Fibroblast of the aortic adventitia (primary cell): ENCODE measurements around the gene AMDHD2. TPM values are rescaled to one million over a fixed set of nuclear protein-coding genes. Genes with fewer than 3 reads are reported as not detected.
A peak's percentile ranks its signal among the peaks of the same experiment; 100 is the strongest.
"Not testable (repeated sequence)": the region's sequence is repeated elsewhere in the genome, so short reads cannot be mapped to it uniquely, and the experiment has no call there.

Experiments
- DNase-seq: peaks from one replicate; pipeline ENCODE4 v3.0.0-alpha.2; 2010; ENCODE audit warnings: low read depth
- H3K4me3 ChIP-seq: 2 replicates; pipeline ENCODE4 v1.5.1; 2011; ENCODE audit warnings: low read depth, mild to moderate bottlenecking, control low read depth, low read length, moderate library complexity
- total RNA-seq: library from RNA; depleted of rRNA; stranded (reverse); fragments of >200 nt; gene quantifications from 2 replicates; pipeline ENCODE4 v1.2.3, GENCODE V29; 2012; ENCODE audit warnings: low replicate concordance
- TF ChIP-seq, protein P1 (sequence below): IDR thresholded peaks from 2 replicates; pipeline ENCODE4 v1.5.1; 2011; ENCODE audit warnings: mild to moderate bottlenecking, low read length, control low read depth, inconsistent platforms; ENCODE audit not compliant: insufficient read depth

The AMDHD2 gene
- total RNA-seq, 1 donor: 59.9 TPM

DNA sequence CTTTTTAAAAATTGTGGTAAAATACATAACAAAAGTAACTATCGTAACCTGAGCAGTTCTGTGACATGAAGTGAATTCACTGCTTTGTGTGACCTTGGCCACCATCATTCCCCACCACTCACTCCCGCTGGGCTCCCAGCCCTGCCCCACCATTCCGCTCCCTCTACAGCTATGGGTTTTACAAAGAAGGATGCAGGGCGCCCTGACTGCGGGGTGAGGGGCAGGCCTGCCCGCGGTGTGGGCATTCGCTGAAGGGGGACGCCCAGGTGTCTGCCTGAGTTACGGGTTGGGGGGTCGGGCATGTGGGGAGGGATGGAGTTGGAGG is 11.2 kb downstream of the AMDHD2 start, which contains the start of gene CEMP1:
TSS of gene CEMP1 (minus strand) at position 38 of the 325 bp plus-strand sequence. CDS start 335 bp downstream, outside the sequence.
- no peak for DNase-seq
- H3K4me3 ChIP-seq: peak within 1 kb of the TSS; percentile 67
- TF ChIP-seq, protein P1, sequence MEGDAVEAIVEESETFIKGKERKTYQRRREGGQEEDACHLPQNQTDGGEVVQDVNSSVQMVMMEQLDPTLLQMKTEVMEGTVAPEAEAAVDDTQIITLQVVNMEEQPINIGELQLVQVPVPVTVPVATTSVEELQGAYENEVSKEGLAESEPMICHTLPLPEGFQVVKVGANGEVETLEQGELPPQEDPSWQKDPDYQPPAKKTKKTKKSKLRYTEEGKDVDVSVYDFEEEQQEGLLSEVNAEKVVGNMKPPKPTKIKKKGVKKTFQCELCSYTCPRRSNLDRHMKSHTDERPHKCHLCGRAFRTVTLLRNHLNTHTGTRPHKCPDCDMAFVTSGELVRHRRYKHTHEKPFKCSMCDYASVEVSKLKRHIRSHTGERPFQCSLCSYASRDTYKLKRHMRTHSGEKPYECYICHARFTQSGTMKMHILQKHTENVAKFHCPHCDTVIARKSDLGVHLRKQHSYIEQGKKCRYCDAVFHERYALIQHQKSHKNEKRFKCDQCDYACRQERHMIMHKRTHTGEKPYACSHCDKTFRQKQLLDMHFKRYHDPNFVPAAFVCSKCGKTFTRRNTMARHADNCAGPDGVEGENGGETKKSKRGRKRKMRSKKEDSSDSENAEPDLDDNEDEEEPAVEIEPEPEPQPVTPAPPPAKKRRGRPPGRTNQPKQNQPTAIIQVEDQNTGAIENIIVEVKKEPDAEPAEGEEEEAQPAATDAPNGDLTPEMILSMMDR: no peak

GRCh38 chr16:2531696-2532493 is 11.7 kb downstream of the AMDHD2 start:
- DNase-seq: peak; percentile 95
- H3K4me3 ChIP-seq: peak overlapping the region; percentile 67
- TF ChIP-seq, protein P1: no peak

GRCh38 chr16:2532494-2533141 is 12.4 kb downstream of the AMDHD2 start:
- H3K4me3 ChIP-seq: peak overlapping the region; percentile 67
- peak; percentile 47 for DNase-seq
- TF ChIP-seq, protein P1: no peak

- DNase-seq, H3K4me3 ChIP-seq: not testable (repeated sequence)
These were observed 13.1 kb downstream of the AMDHD2 start for GRCh38 chr16:2533142-2533755.

DNA sequence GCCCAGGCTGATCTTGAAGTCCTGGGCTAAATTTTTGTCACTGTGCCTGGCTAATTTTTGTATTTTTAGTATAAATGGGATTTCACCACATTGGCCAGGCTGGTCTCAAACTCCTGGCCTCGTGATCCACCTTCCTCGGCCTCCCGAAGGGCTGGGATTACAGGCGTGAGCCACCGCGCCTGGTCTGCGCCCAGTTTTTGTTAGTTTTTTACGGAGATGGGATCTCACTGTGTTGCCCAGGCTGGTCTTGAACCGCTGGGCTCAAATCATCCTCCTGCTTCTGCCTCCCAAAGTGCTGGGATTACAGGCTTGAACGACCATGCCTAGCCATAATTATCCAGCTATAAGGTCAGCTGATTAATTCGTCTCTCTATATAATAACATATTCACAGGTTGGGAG is 13.7 kb downstream of the AMDHD2 start:
- no peak overlapping the region for H3K4me3 ChIP-seq
- no peak for DNase-seq

DNA sequence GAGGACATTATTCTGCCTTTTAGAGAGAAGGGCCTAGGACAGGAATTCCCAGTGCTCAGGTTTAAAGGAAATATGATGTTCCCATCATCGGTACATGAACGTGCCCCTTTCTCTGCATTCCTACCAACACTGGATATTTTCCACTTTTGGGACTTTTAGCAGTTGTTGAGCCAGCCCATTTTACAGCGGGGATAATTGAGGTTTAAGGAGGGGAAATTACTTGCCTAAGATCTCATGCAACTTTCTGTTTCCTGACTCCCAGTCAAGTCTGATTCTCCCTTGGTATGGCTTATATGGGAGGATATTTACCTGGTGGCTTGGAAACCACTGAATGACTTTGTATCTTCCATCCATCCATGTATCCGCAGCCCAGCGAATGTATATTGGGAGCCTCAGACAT is 14.2 kb downstream of the AMDHD2 start:
- H3K4me3 ChIP-seq, DNase-seq: not testable (repeated sequence)

More for the DNA sequence above, 13.7 kb downstream of the AMDHD2 start:
- TF ChIP-seq, protein P1: no peak

DNA sequence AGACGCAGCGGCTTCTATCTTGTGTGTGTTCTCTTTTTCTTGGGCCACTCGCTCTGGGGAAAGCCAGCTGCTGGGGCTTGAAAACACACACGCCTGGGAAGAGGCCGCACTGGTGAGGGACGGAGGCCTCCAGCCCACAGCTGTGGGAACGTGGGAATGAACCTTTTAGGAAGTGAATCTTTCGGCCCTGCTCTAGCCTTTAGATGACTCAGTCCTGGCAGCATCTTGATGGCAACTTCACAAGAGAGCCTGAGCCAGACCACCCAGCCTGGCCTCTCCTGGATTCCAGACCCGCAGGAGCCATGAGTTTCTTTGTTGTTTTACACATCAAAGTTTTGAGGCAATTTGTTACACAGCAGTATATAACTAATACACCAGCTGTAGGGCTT is 15.4 kb downstream of the AMDHD2 start:
- TF ChIP-seq, protein P1: no peak
- peak; percentile 94 for DNase-seq
- no peak overlapping the region for H3K4me3 ChIP-seq
